NCI-H2171 (cell line): ENCODE results near the gene PTGIS.
A peak's percentile ranks its signal among the peaks of the same experiment; 100 is the strongest.

ENCODE experiments used
- DNase-seq: peaks from one replicate; lab custom pipeline; 2025; lab: John Stamatoyannopoulos, UW

PTGIS gene

DNA sequence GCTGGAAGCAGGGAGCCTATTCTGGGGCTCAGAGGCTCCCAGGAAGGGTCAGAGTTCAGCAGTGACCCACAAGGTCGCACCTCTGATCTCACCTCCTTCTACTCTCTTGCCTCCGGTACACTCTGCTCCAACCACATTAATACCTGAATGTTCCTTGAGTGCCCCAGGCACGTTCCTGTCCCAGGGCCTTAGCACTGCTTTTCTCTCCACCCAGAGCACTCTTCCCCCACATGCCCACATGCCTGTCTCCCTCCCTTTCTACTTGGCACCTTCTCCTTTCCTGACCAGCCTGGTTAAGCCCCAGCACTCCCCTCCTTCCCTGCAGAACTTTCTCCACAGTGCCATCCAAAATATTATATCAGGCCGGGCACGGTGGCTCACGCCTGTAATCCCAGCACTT, 98.9 kb downstream of the PTGIS start:
- no peak for DNase-seq

DNA sequence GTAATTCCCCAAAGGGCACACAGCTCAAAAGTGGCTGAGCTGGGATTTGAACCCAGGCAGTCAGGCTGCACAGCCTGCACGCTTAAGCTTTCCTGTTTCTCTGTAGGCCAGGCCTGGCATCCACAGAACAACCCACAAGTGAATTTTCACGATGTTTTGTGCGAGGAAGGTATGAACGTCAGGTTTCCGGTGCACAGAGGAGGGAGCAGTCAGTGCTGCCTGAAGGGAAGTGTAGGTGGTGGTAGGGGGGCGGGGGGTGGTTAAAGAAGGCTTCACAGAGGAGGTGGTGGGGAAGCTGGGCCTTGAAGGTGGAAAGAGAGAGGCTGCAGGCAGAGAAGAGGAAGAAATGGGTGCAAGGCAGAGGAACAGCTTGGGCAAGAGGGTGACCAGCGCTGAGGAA, 99.5 kb downstream of the PTGIS start:
- no peak for DNase-seq

GRCh38 chr20:49466114-49466912, 101.6 kb downstream of the PTGIS start:
- no peak for DNase-seq

- DNase-seq = no peak
Measured at GRCh38 chr20:49464556-49464955, 103.4 kb downstream of the PTGIS start.

GRCh38 chr20:49462626-49463025, 105.3 kb downstream of the PTGIS start:
- DNase-seq = no peak

- no peak for DNase-seq
Measured at GRCh38 chr20:49461894-49462620, 105.9 kb downstream of the PTGIS start.

- DNase-seq = peak; percentile 64
Measured at GRCh38 chr20:49460916-49461315, 107.0 kb downstream of the PTGIS start.

GRCh38 chr20:49460131-49460530, 107.8 kb downstream of the PTGIS start:
- DNase-seq = no peak

DNA sequence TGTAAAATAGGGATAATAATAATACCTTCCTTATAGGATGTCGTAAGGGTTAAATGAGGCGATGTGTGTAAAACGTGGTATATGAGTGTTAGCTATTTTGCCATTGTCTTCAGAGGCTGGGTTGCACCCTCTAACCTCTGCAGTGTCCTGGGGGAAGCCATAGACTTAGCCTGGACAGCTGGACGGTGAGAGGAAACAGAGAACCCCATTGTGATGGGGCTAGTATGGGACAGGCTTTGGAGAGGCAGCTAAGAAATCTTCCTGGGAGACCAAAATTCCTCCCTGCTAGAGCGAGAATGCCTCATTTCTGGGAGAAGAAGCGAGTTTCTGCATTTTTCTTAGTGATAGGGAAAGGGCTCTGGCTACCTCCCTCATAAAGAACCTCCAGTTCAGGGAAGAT, 108.3 kb downstream of the PTGIS start:
- DNase-seq = no peak

DNA sequence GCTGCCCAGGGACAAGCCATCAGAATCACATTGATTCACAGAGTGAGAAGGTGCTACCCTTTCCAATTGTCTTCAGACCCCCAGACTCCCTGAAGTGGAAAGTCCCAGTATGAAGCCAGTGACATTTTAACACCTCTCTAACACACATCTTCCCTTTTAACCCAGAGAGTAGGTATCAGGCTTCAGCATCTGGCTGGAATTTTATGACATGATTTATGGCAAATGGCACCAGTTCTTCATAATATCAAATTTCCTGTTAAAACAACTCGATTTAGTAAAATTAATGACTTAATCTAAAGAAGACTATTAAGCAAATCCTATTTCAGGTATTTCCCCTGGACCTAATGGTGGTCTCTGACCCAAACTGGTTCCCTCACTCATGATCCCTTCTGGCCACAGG, 110.5 kb downstream of the PTGIS start:
- DNase-seq = no peak

DNA sequence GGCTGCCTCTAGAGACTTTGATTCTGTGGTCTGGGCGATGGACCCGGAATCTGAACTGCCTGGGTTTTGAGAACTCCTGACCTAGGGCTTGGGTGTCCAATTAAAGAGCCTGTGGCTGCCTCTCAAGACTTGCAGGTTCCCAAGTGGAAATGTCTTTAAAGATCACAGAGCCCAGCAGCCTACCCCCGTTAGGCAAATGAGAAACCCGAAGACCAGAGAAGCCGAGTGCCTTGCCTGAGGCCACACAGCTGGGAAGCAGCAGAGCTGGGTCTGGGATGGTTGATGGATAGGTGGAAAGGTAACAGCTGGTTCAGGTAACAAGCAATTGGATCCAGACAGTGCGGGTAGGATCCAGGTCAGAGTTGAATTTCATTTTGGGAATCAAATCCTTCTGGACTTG, 111.3 kb downstream of the PTGIS start:
- DNase-seq = no peak

- DNase-seq = no peak
Measured at GRCh38 chr20:49455691-49456090, 112.2 kb downstream of the PTGIS start.
